T-helper 22 cell (primary cell): ENCODE data around the gene MRFAP1.
"Not testable (repeated sequence)": the region's sequence is repeated elsewhere in the genome, so short reads cannot be mapped to it uniquely, and the experiment has no call there.

ENCODE experiments used
- DNase-seq: peaks from one replicate; pipeline ENCODE4 v3.0.0-alpha.2; 2020; ENCODE audit warnings: low read depth

The MRFAP1 gene

GRCh38 chr4:6634746-6635145 is 5.7 kb upstream of the MRFAP1 start:
- no peak for DNase-seq

DNA sequence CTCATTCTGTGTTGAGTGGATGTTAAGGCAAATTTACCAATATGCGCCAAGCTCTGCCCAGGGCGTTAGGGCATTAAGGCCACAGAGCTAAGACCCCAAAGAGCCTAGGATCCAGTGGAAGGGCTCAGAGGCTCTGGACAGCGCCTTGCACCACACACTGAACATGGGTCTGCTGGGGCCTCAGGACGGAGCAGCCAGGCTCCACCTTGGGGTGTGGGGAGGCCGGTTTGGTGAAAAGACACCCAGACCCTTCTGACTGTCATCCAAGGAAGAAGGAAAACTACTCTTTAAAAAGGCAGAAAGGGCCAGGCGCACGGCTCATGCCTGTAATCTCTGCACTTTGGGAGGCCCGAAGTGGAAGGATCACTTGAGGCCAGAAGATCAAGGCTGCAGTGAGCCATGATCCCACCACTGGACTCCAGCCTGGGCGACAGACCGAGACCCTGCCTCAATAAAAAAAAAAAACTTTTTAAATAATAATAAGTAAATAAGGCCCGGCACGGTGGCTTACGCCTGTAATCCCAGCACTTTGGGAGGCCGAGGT is 1.3 kb upstream of the MRFAP1 start:
- no peak for DNase-seq

GRCh38 chr4:6641164-6641970 is 882 bp downstream of the MRFAP1 start:
- DNase-seq, result peak; percentile 31

DNA sequence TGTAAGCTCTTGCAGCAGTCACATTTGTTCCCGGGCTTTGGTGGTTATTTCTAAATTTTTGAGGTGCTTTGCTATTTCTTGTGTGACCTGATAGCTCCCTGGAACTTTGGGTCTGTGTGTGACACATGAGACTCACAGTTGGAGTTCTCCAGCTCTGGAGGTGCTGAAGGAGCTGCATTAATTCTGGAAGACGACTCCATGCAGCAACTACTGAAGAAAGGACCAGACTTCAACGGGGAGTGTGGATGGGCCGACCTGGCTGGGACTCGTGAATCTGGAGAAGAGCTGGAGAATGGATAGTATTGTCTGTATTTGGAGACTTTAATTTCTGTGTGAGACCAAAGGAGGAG is 1.5 kb downstream of the MRFAP1 start:
- no peak for DNase-seq

DNA sequence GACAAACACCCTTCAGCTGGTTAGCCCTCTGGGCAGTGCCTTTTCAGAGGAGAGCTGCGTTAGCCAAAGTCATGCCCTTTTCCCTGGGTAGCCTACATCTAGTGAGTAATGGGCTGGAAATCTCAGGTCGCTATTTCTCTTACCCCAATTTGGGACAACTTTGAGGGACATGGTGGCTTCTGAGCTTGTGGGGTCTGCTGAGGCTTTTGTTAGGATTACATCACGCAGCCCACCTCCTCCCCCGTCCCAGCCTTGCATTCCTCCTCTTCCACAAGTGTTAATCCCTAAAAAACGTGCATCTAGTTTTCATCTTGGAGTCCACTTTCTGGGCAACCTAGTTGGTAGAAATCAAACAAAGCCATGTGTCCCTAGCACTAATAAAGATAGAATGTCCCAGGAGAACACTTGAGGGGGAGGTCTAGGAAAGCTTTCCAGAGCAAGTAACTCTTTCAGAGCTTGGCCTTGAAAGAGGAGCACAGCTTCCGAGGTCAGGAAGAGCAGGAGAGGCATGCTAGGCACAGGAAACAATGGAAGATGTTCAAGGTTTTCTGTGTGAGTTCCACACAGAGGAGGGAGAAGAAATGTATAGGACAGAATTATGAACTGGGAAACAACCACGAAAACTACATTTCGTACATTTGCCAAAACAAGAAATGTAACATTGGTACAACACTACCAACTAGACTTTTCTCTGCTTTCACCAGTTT is 2.8 kb downstream of the MRFAP1 start:
- no peak for DNase-seq

GRCh38 chr4:6644792-6645530 is 4.5 kb downstream of the MRFAP1 start:
- no peak for DNase-seq

GRCh38 chr4:6647169-6647568 is 6.7 kb downstream of the MRFAP1 start:
- DNase-seq, result no peak

GRCh38 chr4:6647582-6648230 is 7.2 kb downstream of the MRFAP1 start:
- no peak for DNase-seq

DNA sequence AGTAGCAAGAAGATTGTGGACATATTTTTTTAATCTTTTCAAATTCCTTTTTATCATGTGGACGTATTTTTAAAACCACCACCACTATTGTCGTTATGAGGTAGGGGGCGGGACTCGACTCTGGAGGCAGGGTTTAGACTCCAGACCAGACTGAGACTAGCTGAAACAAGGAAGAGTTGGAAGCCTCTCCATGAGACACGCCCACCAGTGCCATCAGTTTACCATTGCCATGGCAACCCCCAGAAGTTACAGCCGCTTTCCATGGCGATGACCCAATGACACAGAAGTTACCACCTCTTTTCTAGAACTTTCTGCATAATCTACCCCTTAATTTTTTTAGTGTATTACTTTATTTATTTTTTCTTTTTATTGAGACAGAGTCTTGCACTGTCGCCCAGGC is 8.7 kb downstream of the MRFAP1 start:
- DNase-seq, result no peak

- not testable (repeated sequence) for DNase-seq
Observed at GRCh38 chr4:6654211-6654610, 13.7 kb downstream of the MRFAP1 start.

DNA sequence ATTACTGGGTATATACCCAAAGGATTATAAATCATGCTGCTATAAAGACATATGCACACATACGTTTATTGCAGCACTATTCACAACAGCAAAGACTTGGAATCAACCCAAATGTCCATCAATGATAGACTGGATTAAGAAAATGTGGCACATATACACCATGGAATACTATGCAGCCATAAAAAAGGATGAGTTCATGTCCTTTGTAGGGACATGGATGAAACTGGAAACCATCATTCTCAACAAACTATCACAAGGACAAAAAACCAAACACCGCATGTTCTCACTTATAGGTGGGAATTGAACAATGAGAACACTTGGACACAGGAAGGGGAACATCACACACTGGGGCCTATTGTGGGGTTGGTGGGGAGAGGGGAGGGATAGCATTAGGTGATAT is 14.8 kb downstream of the MRFAP1 start:
- DNase-seq, result not testable (repeated sequence)

DNA sequence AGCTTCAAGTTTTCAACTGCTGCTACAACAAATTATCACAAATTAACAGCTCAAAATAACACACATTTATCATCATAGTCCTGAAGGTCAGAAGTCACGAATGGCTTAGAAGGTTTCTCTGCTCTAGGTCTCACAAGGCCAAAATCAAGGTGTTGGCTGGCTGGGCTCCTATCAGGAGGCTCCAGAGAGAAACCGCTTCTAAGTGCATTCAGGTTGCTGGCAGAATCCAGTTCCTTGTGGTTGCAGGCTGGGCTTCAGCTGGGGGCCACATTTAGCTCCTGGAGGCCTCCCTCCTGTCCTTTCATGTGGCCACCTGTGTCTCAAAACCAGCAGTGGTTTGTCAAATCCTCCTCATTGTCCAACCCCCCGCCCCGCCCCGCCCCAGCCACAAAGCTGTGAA is 15.4 kb downstream of the MRFAP1 start:
- DNase-seq, result no peak

DNA sequence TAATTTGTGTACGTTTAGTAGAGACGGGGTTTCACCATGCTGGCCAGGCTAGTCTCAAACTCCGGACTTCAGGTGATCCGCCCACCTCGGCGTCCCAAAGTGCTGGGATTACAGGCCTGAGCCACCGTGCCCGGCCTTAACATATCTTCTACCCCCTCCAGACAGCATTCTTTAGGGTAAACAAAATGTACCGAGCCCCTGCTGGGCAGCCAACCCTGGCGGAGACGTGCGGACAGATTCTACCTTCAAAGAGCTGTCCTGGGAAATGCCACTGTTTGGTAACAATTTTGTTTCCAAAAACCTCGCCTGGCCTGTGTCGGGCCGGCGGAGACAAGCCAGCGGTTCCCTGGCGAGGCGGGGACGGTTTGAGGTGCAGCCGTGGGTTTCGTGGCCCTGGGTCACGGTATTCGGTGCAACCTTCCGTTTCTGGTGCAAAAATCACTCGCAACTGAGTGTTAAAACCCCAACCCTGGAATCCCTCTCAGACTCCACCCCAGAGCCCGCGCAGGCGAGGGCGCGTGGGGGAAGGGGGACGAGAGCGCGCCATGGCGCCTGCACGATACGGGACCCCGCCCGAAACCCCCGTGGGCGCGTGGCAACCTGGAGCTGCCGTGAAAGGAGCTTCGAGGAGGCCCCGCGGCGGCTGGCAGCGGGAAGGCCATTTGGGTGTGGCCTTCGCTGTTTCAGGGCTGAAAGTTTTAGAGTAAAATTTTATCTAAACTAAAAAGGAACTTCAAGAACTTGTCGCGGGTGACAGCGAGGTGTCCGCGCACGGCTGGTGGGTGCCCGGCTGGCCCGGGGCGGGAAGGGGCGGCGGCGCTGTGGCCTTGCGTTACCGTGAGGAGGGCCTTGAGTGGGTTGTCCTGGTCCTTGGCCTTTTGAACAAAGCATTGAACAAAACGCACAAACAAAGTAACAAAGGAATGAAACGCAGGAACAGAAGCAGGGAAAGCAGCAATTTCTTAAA is 17.0 kb downstream of the MRFAP1 start:
- no peak for DNase-seq

DNA sequence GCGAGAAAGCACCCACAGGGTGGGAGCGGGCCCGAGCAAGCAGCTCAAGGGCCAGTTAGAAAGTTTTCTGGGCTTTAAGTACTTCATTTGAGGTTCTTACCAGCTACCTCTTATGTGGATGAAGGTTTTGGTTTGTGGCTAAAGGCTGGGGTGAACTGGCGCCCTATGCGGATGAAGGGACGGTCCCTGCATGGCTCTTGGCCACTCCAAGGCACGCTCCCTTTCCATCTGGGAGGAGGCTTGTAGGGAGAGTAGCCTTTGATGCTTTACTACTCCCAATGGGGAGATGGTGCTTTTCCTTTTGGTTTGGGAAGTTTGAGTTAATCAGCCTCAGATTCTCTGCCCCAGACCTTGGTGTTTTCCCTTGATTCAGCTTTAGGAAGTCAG is 17.7 kb downstream of the MRFAP1 start:
- DNase-seq, result no peak

DNA sequence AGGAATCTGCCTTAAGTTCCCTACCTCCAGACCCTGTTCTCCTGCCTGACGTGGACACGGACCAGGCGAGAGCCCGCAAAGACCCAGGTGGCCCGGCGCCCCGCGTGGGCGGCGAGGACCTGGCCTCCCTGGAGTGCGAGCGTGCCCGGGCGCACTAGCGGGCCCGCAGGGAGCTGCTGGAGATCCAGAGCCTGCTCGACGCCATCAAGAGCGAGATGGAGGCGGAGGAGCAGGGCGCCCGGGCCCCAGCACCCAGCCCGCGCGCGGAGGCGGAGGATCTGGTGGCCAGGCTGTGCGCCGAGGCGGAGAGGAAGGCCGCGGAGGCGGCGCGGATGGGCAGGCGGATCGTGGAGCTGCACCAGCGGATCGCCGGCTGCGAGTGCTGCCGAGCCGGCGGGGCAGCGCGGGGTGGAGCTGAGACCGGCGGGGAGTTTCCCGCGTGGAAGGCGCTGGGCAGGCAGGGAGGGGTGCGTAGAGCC is 18.2 kb downstream of the MRFAP1 start:
- peak; percentile 27 for DNase-seq

- no peak for DNase-seq
Observed at GRCh38 chr4:6659897-6660296, 19.4 kb downstream of the MRFAP1 start.

GRCh38 chr4:6660430-6660829 is 19.9 kb downstream of the MRFAP1 start:
- DNase-seq, result no peak

DNA sequence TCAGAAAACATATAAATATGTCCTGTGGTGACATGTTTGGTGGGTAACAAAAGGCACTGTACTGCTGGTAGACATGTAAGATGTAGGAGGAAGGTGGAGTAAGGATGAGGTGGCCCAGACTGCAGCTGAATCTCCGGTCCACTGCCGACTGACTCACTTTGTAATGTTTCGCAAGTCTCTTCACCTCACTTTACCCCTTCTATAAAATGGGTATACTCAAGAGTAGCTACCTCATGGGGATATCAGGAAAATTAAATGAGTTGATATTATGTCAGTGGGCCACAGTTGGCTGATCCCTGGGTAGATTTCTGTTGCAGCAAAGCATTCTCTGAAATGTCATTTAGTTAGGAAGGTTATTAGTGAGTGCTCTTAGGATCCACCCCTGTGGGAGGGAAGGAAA is 22.1 kb downstream of the MRFAP1 start:
- DNase-seq, result no peak

DNA sequence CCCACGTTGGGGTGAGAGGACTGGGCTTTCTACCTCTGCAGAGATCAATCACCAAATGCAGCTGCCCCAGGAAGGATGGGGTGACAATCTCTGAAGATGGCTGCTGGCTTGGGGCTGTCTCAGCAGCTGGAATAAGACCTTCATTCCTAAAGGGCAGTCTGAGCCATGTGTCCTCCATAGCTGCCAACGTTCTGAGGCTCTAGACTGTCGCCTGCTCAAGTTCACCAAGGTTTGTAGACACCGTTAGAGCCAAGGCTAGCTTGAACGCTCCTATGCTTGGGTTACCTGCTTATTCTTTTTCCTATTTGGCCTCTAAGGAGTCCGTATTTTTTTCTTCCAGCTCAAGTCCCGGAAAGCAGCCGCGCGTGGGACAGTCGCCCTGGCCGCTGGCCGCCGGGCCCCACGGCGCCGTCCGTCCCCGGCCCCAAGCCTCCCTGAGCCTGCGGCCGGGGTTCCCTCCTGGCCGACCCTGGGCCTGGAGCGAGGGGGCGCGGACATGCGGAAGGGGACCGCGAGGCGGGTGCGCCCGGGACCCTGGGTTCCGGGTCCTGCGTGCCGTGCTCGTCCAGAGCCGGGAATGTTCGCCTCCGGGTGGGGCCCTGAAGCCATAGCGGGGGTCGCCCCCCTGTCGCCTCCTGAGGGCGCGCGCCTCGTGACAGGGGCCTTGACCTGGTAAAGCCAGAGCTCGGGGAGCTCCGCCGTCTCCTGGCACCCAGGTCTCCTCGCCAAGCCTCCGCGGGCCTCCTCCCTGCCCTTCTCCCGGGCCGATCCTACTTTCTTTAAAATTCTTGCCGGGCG is 23.3 kb downstream of the MRFAP1 start:
- no peak for DNase-seq

GRCh38 chr4:6665320-6665654 is 24.8 kb downstream of the MRFAP1 start:
- DNase-seq, result no peak
